NCI-H748 (cell line): Measurements from ENCODE around the gene MCF2L2.
A peak's percentile ranks its signal among the peaks of the same experiment; 100 is the strongest.
"Not testable (repeated sequence)": the region's sequence is repeated elsewhere in the genome, so short reads cannot be mapped to it uniquely, and the experiment has no call there.

Experiments
- DNase-seq: peaks from one replicate; lab custom pipeline; 2025; ENCODE audit not compliant: unreplicated experiment; lab: John Stamatoyannopoulos, UW

MCF2L2 gene, protein sequence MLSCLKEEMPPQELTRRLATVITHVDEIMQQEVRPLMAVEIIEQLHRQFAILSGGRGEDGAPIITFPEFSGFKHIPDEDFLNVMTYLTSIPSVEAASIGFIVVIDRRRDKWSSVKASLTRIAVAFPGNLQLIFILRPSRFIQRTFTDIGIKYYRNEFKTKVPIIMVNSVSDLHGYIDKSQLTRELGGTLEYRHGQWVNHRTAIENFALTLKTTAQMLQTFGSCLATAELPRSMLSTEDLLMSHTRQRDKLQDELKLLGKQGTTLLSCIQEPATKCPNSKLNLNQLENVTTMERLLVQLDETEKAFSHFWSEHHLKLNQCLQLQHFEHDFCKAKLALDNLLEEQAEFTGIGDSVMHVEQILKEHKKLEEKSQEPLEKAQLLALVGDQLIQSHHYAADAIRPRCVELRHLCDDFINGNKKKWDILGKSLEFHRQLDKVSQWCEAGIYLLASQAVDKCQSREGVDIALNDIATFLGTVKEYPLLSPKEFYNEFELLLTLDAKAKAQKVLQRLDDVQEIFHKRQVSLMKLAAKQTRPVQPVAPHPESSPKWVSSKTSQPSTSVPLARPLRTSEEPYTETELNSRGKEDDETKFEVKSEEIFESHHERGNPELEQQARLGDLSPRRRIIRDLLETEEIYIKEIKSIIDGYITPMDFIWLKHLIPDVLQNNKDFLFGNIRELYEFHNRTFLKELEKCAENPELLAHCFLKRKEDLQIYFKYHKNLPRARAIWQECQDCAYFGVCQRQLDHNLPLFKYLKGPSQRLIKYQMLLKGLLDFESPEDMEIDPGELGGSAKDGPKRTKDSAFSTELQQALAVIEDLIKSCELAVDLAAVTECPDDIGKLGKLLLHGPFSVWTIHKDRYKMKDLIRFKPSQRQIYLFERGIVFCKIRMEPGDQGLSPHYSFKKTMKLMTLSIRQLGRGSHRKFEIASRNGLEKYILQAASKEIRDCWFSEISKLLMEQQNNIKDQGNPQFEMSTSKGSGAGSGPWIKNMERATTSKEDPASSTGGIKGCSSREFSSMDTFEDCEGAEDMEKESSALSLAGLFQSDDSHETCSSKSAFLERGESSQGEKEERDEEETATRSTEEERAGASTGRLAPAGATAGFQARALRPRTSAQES

DNA sequence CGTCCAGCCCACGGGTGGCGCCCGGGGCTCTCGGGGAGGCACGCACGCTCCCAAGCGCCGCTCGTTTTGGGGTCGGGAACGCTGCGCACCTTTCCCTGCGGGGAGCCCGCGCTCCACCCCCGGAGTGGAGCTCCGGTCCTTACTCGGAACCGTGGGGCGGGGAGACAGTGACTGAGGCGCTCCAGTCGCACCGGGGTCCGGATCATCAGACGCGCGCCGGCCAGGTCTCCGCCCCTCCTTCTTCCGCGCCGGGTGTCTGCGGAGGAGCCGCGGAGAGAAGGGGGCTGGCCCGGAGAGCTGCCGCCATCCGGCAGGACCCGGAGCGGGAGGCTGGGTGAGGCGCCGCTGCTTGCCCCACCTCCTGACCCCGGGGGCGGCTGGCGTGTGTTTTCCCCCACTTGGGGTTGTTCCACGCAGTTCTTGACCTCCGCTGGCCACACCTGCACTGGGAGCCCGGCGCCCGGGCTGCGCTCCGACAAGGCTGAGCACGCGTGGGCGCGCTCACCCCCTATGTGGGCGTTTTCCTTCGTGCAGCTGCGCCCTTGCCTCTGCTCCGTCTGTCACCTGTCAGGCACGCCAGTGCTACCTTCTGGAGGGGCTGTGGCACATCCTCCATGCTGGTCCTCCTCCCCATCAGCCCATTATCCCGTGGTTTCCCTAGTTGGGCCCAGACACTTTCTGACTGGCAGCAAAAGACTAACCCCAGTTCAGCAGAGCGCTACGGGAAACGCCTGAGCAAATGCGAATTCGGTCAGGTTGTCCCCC lies at the start of gene MCF2L2:
TSS of gene MCF2L2 (minus strand) at position 173 of the 765 bp plus-strand sequence. CDS start 642 bp downstream, outside the sequence.
- peak; percentile 78 for DNase-seq

DNA sequence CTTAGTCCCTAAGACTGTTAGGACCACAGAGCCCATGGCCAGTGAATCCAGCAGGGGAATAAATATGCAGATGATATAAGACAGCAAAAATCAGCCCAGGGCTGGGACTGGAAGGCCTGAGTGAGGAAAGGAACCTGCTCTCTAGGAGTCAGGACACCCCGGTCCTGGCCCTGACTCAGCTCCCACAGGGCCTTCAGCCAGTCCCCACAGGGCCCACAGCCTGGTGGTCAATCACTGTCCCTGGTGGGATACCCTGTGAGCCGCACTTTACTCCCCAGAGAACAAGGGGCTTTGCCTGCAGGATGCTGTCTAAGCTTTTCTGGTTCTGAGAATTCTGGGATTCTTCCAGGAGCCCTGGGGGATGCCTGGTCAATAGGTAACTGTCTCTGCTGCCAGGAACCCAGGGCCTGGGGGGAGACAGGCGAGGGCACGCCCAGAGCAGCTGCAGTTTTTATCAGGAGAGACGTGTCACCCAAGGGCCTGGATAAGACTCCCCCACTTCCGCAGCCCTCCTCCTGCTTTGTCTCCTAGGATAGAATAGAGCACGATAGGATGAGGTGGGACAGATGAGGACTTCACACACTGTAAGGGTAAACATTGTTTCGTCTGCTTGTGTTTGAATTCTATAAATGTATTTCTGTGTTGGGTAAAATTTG lies 49.5 kb upstream of the MCF2L2 start:
- DNase-seq = no peak

GRCh38 chr3:183475764-183476162 lies 47.3 kb upstream of the MCF2L2 start:
- not testable (repeated sequence) for DNase-seq

DNA sequence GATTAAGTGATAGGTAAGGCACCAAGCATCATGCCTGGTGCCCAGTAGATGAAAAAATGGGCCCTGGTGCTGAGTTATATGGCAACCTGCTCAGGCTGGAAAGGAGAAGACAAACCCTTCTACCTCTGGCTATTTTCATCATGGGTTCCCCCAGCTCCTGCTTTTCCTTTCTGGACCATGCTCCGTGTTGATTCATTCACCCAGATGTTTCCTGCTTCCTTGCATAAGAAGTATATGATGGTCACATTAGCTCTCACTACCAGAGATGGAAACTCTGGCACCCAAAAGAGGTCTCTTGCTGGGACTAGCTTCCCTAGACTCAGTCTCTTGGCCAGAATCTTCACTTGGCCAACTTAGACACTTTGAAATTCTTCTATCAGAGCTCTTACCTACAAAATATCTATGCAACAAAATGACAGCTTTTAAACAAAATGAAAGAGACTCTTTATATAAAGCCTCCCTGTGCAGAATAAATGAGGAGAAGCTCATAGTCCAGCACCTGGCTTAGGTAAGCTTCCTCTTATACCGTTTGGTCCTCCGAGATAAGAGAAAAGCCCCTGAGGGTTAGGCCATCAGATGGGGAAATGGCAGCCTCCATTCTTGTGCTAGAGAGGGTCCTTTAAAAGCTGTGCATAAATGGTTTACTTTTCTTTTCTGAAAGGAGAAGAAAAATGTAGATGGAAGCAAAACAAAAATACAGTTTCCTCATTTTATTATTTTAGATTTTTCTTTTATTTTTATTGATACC lies 46.8 kb upstream of the MCF2L2 start:
- DNase-seq = no peak

DNA sequence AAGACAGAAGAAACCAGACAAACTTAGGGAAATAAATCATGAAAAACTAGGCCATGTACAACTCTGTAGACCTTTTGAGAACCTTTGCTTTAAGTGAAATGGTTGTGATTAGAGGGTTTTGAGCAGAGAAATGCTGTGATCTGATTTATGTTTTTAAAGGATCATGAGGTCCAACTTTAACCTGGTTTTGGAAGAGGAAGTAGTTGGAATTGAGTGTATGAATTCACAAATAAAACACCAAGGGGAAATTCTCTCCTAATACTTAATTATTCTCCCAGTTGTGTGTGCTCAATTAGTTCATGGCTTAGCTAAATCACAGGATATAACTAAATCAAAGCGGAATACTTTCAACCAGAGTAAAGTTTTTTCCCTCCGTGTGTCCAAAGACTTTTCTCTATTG lies 45.5 kb upstream of the MCF2L2 start:
- DNase-seq = no peak

DNA sequence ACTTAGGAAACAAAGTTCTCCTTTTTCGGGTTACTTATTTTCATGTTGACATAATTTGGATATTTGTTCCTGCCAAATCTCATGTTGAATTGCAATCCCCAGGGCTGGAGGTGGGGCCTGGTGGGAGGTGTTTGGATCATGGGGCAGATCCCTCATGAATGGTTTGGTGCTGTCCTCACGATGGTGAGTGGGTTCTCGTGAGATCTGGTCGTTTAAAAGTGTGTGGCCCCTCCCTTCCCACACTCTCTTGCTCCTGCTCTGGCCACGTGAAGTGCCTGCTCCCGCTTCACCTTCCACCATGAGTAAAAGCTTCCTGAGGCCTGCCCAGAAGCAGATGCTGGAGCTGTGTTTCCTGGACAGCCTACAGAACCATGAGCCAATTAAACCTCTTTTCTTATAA lies 43.7 kb upstream of the MCF2L2 start:
- no peak for DNase-seq

DNA sequence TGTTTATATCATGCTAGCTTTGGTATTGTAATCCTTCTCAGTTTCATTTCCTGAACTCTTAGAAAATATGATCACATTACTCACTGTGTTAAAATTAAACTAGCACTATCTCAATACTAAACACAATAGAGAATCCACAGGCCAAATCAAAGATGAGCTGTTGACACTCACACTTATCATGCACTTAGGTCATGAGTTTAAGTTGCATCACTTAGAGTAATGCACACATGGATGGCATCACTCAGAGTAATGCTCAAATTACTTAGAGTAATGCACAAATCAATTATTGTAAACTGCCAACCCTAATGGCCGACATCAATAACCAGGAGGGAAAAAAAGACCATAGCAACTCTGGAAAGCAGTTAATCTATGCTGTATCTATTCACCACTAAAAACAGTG lies 40.0 kb upstream of the MCF2L2 start:
- peak; percentile 27 for DNase-seq

DNA sequence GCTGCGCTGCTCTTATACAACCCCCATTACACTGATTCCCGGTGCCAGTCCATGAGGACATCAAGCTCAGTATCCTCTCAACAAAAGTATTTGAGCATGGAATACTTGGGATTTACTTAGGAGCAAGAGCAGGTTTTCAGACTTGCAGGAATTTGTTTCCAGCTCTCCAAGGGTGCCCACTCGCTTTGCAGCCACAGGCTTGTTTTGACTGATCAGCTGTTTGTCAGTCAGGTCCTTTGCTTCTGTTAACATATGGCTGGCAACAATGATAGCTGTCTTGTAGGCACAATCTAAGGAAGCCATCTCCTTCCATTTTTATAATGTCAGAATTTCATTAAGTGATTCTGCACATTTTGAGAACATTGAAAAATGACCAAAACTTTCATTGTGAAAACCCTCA lies 38.2 kb upstream of the MCF2L2 start:
- no peak for DNase-seq

- not testable (repeated sequence) for DNase-seq
Observed at GRCh38 chr3:183465710-183466109, 37.3 kb upstream of the MCF2L2 start.

GRCh38 chr3:183464480-183464879 lies 36.1 kb upstream of the MCF2L2 start:
- no peak for DNase-seq

DNA sequence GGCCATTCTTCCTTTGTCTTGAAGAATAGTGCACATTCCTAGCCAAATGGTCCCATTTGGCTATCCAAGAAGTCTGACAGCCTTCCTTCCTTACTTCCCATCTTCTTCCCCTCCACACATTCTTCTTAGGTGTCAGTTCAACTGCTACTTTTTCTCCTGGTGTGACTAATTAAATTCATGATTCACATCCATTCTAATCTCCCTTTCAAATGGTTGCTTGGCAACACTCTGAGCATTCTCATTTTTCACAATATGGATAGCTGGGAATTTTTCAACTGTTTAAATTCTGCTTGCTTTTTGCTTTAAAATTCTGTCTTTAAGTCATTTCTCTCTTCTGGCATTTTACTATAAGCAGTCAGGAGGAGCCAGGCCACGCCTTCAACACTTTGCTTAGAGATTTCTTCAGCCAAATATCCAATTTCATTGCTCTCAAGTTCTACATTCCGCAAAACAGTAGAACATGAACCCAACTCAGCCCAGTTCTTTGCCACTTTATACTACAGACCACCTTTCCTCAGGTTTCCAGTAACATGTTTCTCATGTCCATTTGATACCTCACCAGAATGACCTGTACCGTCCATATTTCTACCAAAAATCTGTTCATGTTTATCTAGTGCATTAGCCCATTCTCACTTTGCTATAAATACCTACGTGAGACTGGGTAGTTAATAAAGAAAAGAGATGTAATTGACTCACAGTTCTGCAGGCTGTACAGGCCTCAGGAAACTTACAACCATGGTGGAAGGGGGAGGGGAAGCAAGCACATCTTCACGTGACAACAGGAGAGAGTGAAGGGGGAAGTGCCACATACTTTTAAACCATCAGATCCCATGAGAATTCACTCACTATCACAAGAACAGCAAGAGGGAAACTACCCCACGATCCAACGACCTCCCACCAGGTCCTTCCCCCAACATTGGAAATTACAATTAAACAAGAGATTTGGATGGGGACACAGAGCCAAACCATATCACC lies 31.9 kb upstream of the MCF2L2 start:
- no peak for DNase-seq

DNA sequence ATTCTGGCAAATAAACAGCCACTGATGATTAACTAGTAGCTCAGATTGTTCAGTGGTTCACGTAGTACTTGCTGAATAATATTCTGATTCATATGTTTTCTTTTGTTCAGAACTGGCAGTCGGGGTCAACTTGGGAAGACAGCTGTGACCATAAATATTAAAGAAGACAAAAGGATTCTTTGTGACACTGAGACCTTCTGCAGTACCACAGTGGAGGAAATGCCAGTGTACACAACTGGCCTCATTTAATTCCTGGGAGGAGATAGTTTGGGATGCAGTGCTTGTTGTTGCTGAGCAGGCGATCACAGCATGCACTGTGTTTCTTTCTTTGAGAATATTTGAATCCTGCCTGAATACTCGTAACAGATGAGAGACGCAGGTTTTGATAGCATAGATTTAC lies 26.7 kb upstream of the MCF2L2 start:
- no peak for DNase-seq

DNA sequence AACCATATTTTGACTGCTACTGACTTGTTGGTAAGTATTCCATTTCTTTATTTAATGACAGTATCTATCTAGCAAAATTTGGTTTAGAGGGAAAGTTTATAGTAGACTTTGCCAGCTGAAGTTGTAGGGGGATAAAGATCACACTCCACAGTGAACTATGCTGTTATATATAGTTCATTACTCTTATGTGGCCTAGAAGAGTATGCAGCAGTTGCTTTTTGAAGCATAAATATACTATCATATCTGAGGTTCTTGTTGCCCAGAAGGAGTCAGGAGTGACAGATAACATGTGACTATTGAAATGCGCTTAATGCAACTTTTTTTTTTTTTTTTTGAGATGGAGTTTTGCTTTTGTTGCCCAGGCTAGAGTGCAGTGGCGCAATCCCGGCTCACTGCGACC lies 25.6 kb upstream of the MCF2L2 start:
- DNase-seq = no peak

DNA sequence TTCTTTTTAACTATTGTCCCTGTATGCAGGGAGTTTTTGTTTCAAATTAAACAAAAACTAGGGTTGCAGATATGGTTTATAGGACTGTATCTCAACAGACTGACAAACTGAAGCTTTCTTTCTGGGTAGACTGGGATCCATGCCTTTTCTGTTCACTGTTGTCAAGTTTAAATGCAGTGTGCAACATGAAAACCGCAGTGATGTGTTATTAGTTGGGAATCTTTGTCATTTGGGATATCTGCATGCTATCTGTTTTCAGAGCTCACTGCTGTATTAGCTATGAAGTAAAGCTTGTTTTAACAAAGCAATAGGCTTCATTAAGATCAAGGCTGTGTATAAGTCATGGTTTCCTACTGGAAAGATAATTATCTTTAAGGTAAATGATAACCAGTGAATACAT lies 21.4 kb upstream of the MCF2L2 start:
- no peak for DNase-seq

DNA sequence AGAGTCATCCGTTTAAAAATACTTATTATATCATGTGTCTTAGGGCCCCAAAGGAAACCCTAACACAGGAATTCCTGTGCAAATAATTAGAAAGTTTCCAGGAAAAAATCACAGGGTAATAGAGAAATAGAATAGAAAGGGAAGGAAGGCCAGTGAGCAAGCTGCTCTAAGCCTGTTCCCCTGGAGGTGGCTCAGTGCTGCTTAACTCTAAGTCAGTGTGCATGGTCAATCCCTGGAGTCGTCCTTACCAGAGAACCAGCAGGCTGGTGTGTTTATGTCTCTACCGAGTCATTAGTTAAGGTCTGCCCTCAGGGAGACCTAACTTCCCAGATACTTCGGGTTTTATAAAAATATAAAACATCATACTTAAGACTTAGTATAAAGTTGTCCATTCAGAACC lies 21.0 kb upstream of the MCF2L2 start:
- DNase-seq = peak; percentile 4

DNA sequence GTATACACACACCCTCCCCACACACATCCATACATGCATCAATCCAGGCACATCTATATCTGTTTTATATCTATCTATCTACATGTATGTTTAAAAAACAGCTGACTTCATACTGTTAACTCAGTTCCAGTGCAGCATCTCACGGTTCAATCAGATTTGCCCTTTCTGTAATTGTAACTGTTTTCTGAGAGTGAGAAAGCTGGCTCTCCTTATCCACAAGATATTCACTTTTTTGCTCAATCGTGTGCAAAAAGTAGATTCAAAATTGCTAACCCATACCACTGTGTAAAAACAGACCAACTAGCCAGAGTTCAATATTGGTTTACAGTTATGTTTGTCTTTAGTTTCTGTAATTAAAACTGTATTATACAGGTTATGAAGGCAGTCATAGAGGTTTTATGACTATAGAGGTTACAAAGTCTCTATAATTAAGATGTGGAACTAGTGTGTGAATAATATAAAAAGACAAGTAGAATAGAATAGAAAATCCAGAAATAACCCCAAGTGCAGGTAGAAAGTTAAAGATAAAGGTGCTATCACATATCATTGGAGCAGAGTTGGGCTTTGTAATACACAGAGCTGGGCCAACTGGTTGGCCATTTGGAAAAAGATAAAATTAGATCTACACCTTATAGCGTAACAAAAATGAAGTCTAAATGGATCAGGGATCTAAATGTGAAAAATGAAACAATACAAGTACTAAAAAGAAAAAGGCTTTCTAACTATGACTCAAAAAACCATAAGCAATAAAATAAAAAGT lies 20.1 kb upstream of the MCF2L2 start:
- DNase-seq = no peak

DNA sequence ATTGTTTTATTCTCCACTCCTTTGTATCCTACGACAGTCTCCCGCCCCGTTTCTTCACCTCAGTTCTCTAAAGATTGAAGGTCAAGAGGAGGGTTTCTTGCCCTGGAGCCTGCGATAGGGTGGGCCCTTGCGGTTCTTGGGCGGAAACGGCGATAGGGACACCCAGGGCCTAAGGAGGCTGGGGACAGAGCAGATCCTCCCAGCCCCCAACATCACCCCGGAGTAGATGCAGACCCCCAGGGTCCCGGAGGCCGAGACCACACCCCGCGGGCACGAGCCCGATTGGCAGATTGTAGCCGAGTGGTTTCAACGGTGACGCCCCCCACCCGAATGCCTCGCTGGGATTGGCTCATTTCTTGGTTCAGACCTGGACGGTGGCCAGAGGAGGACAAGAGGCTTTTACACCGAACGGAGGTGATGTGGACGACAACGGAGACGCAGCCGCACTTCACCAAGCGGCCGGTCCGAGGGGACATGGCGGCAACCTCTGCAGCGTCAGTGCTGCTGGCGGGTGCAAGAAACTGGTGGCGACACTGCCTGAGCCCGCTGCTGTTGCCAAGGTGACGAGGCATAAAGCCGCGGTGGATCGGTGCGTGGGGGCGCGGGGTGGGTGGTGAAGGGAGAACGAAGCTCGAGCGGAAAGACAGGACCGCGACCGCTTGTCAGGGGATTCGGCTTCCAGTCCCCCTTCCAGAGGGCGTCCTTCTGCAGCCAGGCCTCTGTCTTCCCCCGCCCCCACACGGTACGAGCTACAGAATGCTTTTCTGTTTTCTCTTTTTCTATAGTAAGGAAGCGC lies 19.0 kb upstream of the MCF2L2 start:
- peak; percentile 96 for DNase-seq
